MM.1S (cell line): ENCODE measurements around the gene GGN.
A peak's percentile ranks its signal among the peaks of the same experiment; 100 is the strongest.

Source experiments
- DNase-seq: peaks from one replicate; pipeline ENCODE4 v3.0.0-alpha.2; 2015
- H2AFZ ChIP-seq: fragments of 300-600 bp; sonication (generic); 2 replicates; pipeline ENCODE4 v1.6.0; 2016; ENCODE audit warnings: antibody characterized with exemption, low read length
- H3F3A ChIP-seq: fragments of 300-600 bp; sonication (generic); 2 replicates; pipeline ENCODE4 v1.6.1; 2016; ENCODE audit warnings: mild to moderate bottlenecking, antibody characterized with exemption, low read length, moderate library complexity, mixed read lengths; ENCODE audit not compliant: insufficient read depth
- H3K27ac ChIP-seq: fragments of 300-600 bp; sonication (generic); 2 replicates; pipeline ENCODE4 v1.5.1; 2016; ENCODE audit warnings: mild to moderate bottlenecking, low read length
- H3K27me3 ChIP-seq: fragments of 300-600 bp; sonication (generic); replicated peaks from 2 replicates; pipeline ENCODE4 v1.6.0; 2016; ENCODE audit warnings: low read length; ENCODE audit not compliant: insufficient read depth
- H3K36me3 ChIP-seq: fragments of 300-600 bp; sonication (generic); replicated peaks from 2 replicates; pipeline ENCODE4 v1.6.1; 2016; ENCODE audit warnings: mild to moderate bottlenecking, low read length, mixed read lengths; ENCODE audit not compliant: insufficient read depth
- H3K4me1 ChIP-seq: fragments of 300-600 bp; sonication (generic); 2 replicates; pipeline ENCODE4 v1.6.1; 2016; ENCODE audit warnings: low read length, mixed read lengths
- H3K4me2 ChIP-seq: fragments of 300-600 bp; sonication (generic); 2 replicates; pipeline ENCODE4 v1.6.0; 2016; ENCODE audit warnings: low read depth, low read length
- H3K4me3 ChIP-seq: fragments of 300-600 bp; sonication (generic); 2 replicates; pipeline ENCODE4 v1.5.1; 2016; ENCODE audit warnings: low read length, mixed read lengths
- H3K79me2 ChIP-seq: fragments of 300-600 bp; sonication (generic); 2 replicates; pipeline ENCODE4 v1.6.1; 2016; ENCODE audit warnings: mixed run types, low read length, mixed read lengths
- H3K9ac ChIP-seq: fragments of 300-600 bp; sonication (generic); 2 replicates; pipeline ENCODE4 v1.6.1; 2016; ENCODE audit warnings: low read length, mixed read lengths
- H3K9me2 ChIP-seq: fragments of 300-600 bp; sonication (generic); replicated peaks from 2 replicates; pipeline ENCODE4 v1.6.1; 2016; ENCODE audit warnings: mild to moderate bottlenecking, low read length, mixed read lengths; ENCODE audit not compliant: insufficient read depth
- H3K9me3 ChIP-seq: fragments of 300-600 bp; sonication (generic); replicated peaks from 2 replicates; pipeline ENCODE4 v1.6.1; 2016; ENCODE audit warnings: mild to moderate bottlenecking, low read length, mixed read lengths; ENCODE audit not compliant: insufficient read depth
- H4K20me1 ChIP-seq: fragments of 300-600 bp; sonication (generic); 2 replicates; pipeline ENCODE4 v1.6.1; 2016; ENCODE audit warnings: mild to moderate bottlenecking, low read length, moderate library complexity, mixed read lengths; ENCODE audit not compliant: insufficient read depth
- EZH2 ChIP-seq: fragments of 300-600 bp; sonication (generic); optimal IDR thresholded peaks from 2 replicates; pipeline ENCODE3; 2017; ENCODE audit warnings: low read depth, mild to moderate bottlenecking, antibody characterized with exemption, low read length, mixed read lengths
- EZH2phosphoT487 ChIP-seq: fragments of 300-600 bp; sonication (generic); IDR thresholded peaks from 2 replicates; pipeline ENCODE4 v1.6.1; 2018; ENCODE audit warnings: antibody characterized with exemption, low read length
- TF ChIP-seq, protein P1 (sequence below): fragments of 300-600 bp; sonication (generic); IDR thresholded peaks from 2 replicates; pipeline ENCODE4 v1.5.1; 2016; ENCODE audit warnings: antibody characterized with exemption, low read length, mixed read lengths

Gene GGN

GRCh38 chr19:38389101-38389925, 1.5 kb upstream of the GGN start:
- Histone ChIP-seq H3K79me2 (no peaks in the 10 kb centered on the region), H3K4me1 (0 out of 2 replicates have a peak, but pooled peaks cover 2% of the 10 kb centered on the region), H3K27ac (no peak overlapping the region), H3K4me2 (no peak overlapping the region), H3F3A (no peaks in the 10 kb centered on the region; the same call in 1 of the 2 replicates), H3K36me3 (no peaks in the 10 kb centered on the region), H3K9me2 (no peaks in the 10 kb centered on the region), H3K9me3 (no peaks in the 10 kb centered on the region), H3K27me3 (peaks cover 55% of the 10 kb centered on the region), H2AFZ (no peak overlapping the region), H4K20me1 (no peaks in the 10 kb centered on the region), H3K4me3 (no peak overlapping the region), H3K9ac (no peak overlapping the region)
- no peak for TF ChIP-seq EZH2phosphoT487
- TF ChIP-seq EZH2 = no peak
- DNase-seq = no peak

GRCh38 chr19:38388349-38389100, 691 bp upstream of the GGN start, which contains the start of gene SPRED3:
Gene SPRED3 (plus strand): TSS chr19:38388697. CDS start chr19:38390303, 1,606 bp downstream.
- DNase-seq = no peak
- H3K27me3 ChIP-seq = peaks cover 47% of the 10 kb centered on the region
- no peaks in the 10 kb centered on the region for H3K36me3 ChIP-seq
- H3K9me2 ChIP-seq = no peaks in the 10 kb centered on the region
- H3F3A ChIP-seq = no peaks in the 10 kb centered on the region; the same call in 1 of the 2 replicates
- H3K27ac ChIP-seq = no peak within 1 kb of the TSS
- peak within 1 kb of the TSS; percentile 87 for H3K4me2 ChIP-seq
- H4K20me1 ChIP-seq = no peaks in the 10 kb centered on the region
- H3K4me3 ChIP-seq = peak within 1 kb of the TSS; percentile 60
- H3K4me1 ChIP-seq = 0 out of 2 replicates have a peak, but pooled peaks cover 2% of the 10 kb centered on the region
- TF ChIP-seq EZH2 (no peak), EZH2phosphoT487 (no peak)
- TF ChIP-seq, protein P1, sequence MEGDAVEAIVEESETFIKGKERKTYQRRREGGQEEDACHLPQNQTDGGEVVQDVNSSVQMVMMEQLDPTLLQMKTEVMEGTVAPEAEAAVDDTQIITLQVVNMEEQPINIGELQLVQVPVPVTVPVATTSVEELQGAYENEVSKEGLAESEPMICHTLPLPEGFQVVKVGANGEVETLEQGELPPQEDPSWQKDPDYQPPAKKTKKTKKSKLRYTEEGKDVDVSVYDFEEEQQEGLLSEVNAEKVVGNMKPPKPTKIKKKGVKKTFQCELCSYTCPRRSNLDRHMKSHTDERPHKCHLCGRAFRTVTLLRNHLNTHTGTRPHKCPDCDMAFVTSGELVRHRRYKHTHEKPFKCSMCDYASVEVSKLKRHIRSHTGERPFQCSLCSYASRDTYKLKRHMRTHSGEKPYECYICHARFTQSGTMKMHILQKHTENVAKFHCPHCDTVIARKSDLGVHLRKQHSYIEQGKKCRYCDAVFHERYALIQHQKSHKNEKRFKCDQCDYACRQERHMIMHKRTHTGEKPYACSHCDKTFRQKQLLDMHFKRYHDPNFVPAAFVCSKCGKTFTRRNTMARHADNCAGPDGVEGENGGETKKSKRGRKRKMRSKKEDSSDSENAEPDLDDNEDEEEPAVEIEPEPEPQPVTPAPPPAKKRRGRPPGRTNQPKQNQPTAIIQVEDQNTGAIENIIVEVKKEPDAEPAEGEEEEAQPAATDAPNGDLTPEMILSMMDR = no peak
- no peak within 1 kb of the TSS; the same call in 1 of the 2 replicates for H3K9ac ChIP-seq
- no peaks in the 10 kb centered on the region for H3K79me2 ChIP-seq
- 0 out of 2 replicates have a peak within 1 kb of the TSS, but pooled peaks have one; percentile 36 for H2AFZ ChIP-seq
- H3K9me3 ChIP-seq = no peaks in the 10 kb centered on the region

DNA sequence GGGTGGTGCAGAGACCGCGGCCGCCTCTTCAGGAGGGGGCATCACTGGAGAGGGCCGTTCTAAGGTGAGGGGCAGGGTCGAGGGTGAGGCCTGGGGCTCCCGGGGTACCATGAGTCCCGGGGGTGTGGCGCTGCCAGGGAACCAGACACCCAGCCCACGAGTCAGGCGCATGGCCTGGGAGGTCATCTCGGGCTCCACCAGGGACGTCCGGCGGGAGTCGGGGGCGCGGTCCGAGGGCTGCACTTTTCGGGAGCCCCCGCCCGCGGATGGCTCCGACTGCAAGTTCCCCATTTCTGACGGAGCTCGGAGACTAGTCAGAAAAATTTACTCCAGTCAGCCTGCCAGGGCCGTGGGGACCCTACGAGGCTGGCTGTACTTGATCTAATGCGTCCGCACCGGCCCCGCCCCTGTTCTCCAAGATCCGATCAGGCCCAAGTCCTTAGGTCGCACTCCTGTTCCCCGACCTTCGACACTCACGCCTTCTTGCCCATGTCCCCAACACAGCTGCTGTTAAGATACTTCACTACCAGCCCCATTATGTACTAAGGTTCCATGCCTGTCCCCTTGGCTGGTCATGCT, 774 bp downstream of the GGN start:
- DNase-seq = no peak
- Histone ChIP-seq H3K27me3 (peaks cover 34% of the 10 kb centered on the region), H3K9ac (no peak overlapping the region; the same call in 1 of the 2 replicates), H3F3A (no peaks in the 10 kb centered on the region; the same call in 1 of the 2 replicates), H3K4me1 (0 out of 2 replicates have a peak, but pooled peaks cover 2% of the 10 kb centered on the region), H4K20me1 (no peaks in the 10 kb centered on the region), H3K9me3 (no peaks in the 10 kb centered on the region), H3K36me3 (peaks cover under 1% of the 10 kb centered on the region; the same call in 1 of the 2 replicates), H3K27ac (no peak overlapping the region), H2AFZ (0 out of 2 replicates have a peak overlapping the region, but pooled peaks have one; percentile 36), H3K79me2 (no peaks in the 10 kb centered on the region), H3K4me2 (peak overlapping the region; percentile 87), H3K9me2 (no peaks in the 10 kb centered on the region), H3K4me3 (peak overlapping the region; percentile 60)
- TF ChIP-seq, protein P1 = no peak
- no peak for TF ChIP-seq EZH2phosphoT487
- TF ChIP-seq EZH2 = no peak
